Measurements from ENCODE around the gene TNFRSF13B. TPM values are rescaled to one million over a fixed set of nuclear protein-coding genes. Genes with fewer than 3 reads are reported as not detected.
"Not testable (repeated sequence)": the region's sequence is repeated elsewhere in the genome, so short reads cannot be mapped to it uniquely, and the experiment has no call there.

TNFRSF13B gene
- total RNA-seq, 3 donors from 2014 or later: 0.38 to 1.4 (median 0.98) TPM

- TF ChIP-seq CTCF (IDR thresholded peaks at IDR 0.05): no peak
- no peaks in the 10 kb centered on the region for H3K36me3 ChIP-seq (ENCODE audit: low read depth)
- no peaks in the 10 kb centered on the region for H3K4me1 ChIP-seq (ENCODE audit: low read depth)
- no peak for DNase-seq
- H3K4me3 ChIP-seq: no peak overlapping the region
- intact Hi-C loops (cut with DNase I, micrococcal nuclease): no loop called here
- peak; percentile 47 for ATAC-seq
- H3K9me3 ChIP-seq: no peaks in the 10 kb centered on the region
Observed at GRCh38 chr17:16973760-16974540, 2.0 kb upstream of the TNFRSF13B start.

- intact Hi-C loops (cut with DNase I, micrococcal nuclease): not testable (repeated sequence)
Observed at GRCh38 chr17:16973043-16973442, 1.1 kb upstream of the TNFRSF13B start.

DNA sequence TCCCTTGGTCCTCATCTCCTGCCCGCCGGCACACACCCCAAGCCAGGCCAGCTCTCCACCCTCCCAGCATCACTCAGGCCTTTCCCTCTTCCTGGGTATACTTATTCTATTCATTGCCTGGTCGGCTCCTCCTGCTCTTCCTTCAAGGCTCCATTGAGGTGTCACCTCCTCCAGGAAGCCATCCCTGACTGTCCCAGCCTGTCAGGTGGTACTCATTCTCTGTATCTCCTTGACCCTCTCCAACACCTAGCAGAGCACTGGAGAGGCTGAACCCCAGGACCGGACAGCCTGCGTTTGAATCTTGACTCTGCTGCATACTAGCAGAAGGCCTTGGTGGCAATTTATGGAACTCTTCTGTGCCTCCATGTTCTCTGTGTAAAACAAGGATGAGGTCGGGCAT, 428 bp upstream of the TNFRSF13B start:
- ATAC-seq (no peak), DNase-seq (no peak)
- intact Hi-C loops (cut with DNase I, micrococcal nuclease): no loop called here
- Histone ChIP-seq H3K4me1 (ENCODE audit: low read depth) (no peaks in the 10 kb centered on the region), H3K9me3 (no peaks in the 10 kb centered on the region), H3K36me3 (ENCODE audit: low read depth) (no peaks in the 10 kb centered on the region), H3K4me3 (no peak overlapping the region)
- no peak for TF ChIP-seq CTCF (IDR thresholded peaks at IDR 0.05)

More at GRCh38 chr17:16973043-16973442, 1.1 kb upstream of the TNFRSF13B start:
- H3K4me1 ChIP-seq (ENCODE audit: low read depth); DNase-seq; H3K9me3 ChIP-seq; ATAC-seq; H3K36me3 ChIP-seq (ENCODE audit: low read depth); H3K4me3 ChIP-seq: not testable (repeated sequence)

DNA sequence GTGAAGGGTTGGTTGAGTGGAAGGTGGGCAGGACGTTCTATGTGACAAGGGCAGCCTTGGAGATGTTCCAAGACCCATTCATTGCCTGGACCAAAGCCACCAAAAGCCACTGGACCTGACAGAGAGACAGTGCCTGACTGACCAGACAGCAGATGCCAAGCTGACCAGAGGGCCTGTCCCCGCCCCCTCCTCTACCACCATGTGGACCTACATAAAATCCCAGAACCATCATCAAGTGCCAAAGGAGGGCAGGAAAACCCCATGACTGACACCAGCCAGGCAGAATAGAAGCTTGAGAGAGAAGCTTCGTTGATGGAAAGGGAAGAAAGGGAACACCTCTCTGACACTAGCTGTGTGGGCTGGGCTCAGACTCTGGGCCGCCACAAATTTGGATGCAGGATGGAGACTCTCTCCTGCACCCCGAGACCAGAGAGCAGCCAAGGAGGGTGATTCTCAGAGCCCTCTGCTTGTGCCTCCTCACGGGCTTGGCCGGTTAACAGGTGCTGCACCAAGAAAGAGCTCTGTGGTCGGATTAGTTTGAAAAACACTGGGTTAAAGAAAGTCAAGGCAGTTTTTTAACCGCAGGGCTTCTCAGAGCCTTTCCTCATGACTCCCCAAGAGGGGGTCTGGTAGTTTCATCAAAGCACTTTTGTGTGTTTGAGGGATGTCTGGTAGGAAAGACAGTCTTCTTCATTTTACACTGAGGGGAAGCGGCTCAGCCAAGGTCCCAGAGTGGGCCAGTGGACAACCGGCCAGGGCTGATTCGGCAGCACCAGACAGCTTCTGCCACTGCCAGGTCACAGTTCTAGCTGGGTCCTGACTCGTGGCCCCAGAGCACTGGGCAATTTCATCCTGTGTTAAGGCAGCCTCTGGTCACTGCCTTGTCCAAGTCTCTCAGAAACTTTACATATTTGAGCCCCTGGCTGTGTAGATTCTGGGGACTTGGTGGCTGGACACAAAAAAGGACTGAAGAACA, 1.7 kb downstream of the TNFRSF13B start:
- H3K9me3 ChIP-seq: no peaks in the 10 kb centered on the region
- no peaks in the 10 kb centered on the region for H3K36me3 ChIP-seq (ENCODE audit: low read depth)
- H3K4me1 ChIP-seq (ENCODE audit: low read depth): no peaks in the 10 kb centered on the region
- ATAC-seq: peak; percentile 24
- no peak for TF ChIP-seq CTCF (IDR thresholded peaks at IDR 0.05)
- H3K4me3 ChIP-seq: no peak overlapping the region
- intact Hi-C loops (cut with DNase I, micrococcal nuclease): no loop called here
- DNase-seq: no peak

DNA sequence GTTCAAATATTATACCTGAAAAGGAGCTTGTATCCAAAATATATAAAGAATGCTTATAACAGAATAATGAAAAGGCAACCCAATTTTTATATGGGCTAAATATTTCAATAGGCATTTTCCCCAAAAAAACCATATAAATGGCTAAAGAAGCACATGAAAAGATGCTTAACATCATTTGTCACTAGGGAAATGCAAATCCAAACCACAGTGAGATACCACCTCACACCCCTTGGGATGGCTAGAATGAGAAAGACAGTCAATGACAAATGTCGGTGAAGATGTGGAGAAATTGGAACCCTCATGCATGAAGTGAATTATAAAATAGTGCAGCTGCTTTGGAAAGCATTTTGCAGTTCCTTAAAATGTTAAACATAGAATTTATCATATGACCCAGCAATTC, 3.1 kb downstream of the TNFRSF13B start:
- no peak for TF ChIP-seq CTCF (IDR thresholded peaks at IDR 0.05)

GRCh38 chr17:16962804-16963203, 9.1 kb downstream of the TNFRSF13B start:
- no peaks in the 10 kb centered on the region for H3K9me3 ChIP-seq
- H3K4me3 ChIP-seq: no peak overlapping the region
- H3K36me3 ChIP-seq (ENCODE audit: low read depth): no peaks in the 10 kb centered on the region
- ATAC-seq (no peak), DNase-seq (no peak)
- TF ChIP-seq CTCF (IDR thresholded peaks at IDR 0.05): no peak
- no peaks in the 10 kb centered on the region for H3K4me1 ChIP-seq (ENCODE audit: low read depth)
- intact Hi-C loops (cut with DNase I, micrococcal nuclease): no loop called here

More for the DNA sequence above, 3.1 kb downstream of the TNFRSF13B start:
- no peaks in the 10 kb centered on the region for H3K4me1 ChIP-seq (ENCODE audit: low read depth)
- no peak overlapping the region for H3K4me3 ChIP-seq
- intact Hi-C loops (cut with DNase I, micrococcal nuclease): no loop called here
- H3K9me3 ChIP-seq: no peaks in the 10 kb centered on the region
- DNase-seq (no peak), ATAC-seq (no peak)
- H3K36me3 ChIP-seq (ENCODE audit: low read depth): no peaks in the 10 kb centered on the region

Measured in mucosa of descending colon (tissue), 3 donors.